Spleen (tissue), 7 donors: ENCODE results near the gene TRIM77.
"Not testable (repeated sequence)": the region's sequence is repeated elsewhere in the genome, so short reads cannot be mapped to it uniquely, and the experiment has no call there.

Experiments used
- POLR2A ChIP-seq, 3 donors: fragments of 450-650 bp; IDR thresholded peaks; one replicate each; pipeline ENCODE4 v1.5.1; 2017; ENCODE audit warnings: antibody characterized with exemption in 3 of 3, mild to moderate bottlenecking in 1 of 3
- TF ChIP-seq, protein P1 (sequence below), 11 experiments: fragments of 200-600 bp in 7 of 11; fragments of 450-650 bp in 4 of 11; sonication (generic) in 4 of 11; IDR thresholded peaks in 8 of 11; conservative IDR thresholded peaks in 3 of 11; 1 replicate in 7 of 11; 2 replicates in 4 of 11; pipeline versions ENCODE4 v1.4.0 to v1.8.0; 2016 to 2021; ENCODE audit warnings: antibody characterized with exemption in 11 of 11, inconsistent platforms in 4 of 11, mild to moderate bottlenecking in 1 of 11
- donor health status: DM: no; HTN: no; CAD: no; lungs with moderate emphysema.
- donor health status: DM: no; HTN: no; CAD: no.
- donor health status: DM: no; HTN: no; CAD: no.

DNA sequence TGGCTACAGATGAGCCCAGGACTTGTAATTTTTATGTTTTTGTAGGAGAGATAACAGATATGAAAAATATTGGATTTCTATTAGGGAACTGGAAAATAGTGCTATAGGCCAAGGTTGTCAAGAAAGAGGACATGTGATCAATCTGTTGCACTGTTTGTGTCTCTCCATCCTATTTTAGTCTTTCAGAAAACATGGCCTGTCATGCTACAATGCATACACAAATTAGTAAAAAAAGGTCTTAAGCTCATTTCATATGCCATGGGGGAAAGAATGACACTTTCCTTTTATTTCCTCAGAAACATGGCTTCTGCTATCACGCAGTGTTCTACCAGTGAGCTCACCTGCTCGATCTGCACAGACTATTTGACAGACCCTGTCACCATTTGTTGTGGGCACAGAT, at the start of gene TRIM77:
- TF ChIP-seq, protein P1, sequence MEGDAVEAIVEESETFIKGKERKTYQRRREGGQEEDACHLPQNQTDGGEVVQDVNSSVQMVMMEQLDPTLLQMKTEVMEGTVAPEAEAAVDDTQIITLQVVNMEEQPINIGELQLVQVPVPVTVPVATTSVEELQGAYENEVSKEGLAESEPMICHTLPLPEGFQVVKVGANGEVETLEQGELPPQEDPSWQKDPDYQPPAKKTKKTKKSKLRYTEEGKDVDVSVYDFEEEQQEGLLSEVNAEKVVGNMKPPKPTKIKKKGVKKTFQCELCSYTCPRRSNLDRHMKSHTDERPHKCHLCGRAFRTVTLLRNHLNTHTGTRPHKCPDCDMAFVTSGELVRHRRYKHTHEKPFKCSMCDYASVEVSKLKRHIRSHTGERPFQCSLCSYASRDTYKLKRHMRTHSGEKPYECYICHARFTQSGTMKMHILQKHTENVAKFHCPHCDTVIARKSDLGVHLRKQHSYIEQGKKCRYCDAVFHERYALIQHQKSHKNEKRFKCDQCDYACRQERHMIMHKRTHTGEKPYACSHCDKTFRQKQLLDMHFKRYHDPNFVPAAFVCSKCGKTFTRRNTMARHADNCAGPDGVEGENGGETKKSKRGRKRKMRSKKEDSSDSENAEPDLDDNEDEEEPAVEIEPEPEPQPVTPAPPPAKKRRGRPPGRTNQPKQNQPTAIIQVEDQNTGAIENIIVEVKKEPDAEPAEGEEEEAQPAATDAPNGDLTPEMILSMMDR (IDR thresholded peaks at IDR 0.05 in 8 of 11, conservative IDR thresholded peaks at IDR 0.05 in 3 of 11), result not testable (repeated sequence)
- TF ChIP-seq POLR2A (IDR thresholded peaks at IDR 0.05), result not testable (repeated sequence)
